Naive thymus-derived CD8-positive, alpha-beta T cell (primary cell): ENCODE results near the gene MTA1. TPM values are rescaled to one million over a fixed set of nuclear protein-coding genes. Genes with fewer than 3 reads are reported as not detected.

Source experiments
- ATAC-seq, 2 donors: fragments of 150-1000 bp; cut with Tn5 transposase in 1 of 2; sonication (Bioruptor Pico), chemical (Tn5 transposase) in 1 of 2; 1 replicate in 1 of 2; 2 replicates in 1 of 2; pipeline ENCODE4 v1.10.0; 2021; ENCODE audit warnings: mild to moderate bottlenecking in 2 of 2, moderate library complexity in 2 of 2
- POLR2A ChIA-PET: fragments of 350-600 bp; sonication (Branson Sonifier 250); formaldehyde crosslinking; loops from one replicate; lab custom pipeline; 2021; ENCODE audit warnings: antibody characterized with exemption; lab: Charles Lee
- DNase-seq, 10 donors: peaks; one replicate each; pipeline versions ENCODE4 v3.0.0 to v3.0.0-alpha.2; 2020 to 2022
- H3K27ac Mint-ChIP-seq, 10 donors: one replicate each; pipeline ENCODE4 v1.8.0; 2020 to 2022; ENCODE audit warnings: mild to moderate bottlenecking in 10 of 10, mixed read lengths in 10 of 10, moderate library complexity in 4 of 10, inconsistent platforms in 1 of 10
- H3K27me3 Mint-ChIP-seq, 5 donors: one replicate each; pipeline ENCODE4 v1.8.0; 2021 to 2022; ENCODE audit warnings: mixed read lengths in 5 of 5
- H3K36me3 Mint-ChIP-seq, 3 donors: one replicate each; pipeline ENCODE4 v1.8.0; 2020 to 2022; ENCODE audit warnings: mixed read lengths in 3 of 3, mild to moderate bottlenecking in 2 of 3, inconsistent platforms in 1 of 3
- H3K4me1 Mint-ChIP-seq, 4 donors: one replicate each; pipeline ENCODE4 v1.8.0; 2021 to 2022; ENCODE audit warnings: mixed read lengths in 4 of 4
- H3K4me3 Mint-ChIP-seq, 10 donors: one replicate each; pipeline ENCODE4 v1.8.0; 2020 to 2022; ENCODE audit warnings: mild to moderate bottlenecking in 10 of 10, mixed read lengths in 10 of 10, moderate library complexity in 6 of 10, inconsistent platforms in 1 of 10
- H3K9me3 Mint-ChIP-seq, 9 donors: one replicate each; pipeline ENCODE4 v1.8.0; 2020 to 2022; ENCODE audit warnings: mixed read lengths in 9 of 9, mild to moderate bottlenecking in 3 of 9, inconsistent platforms in 1 of 9, moderate library complexity in 1 of 9
- polyA plus RNA-seq, 3 donors: library from polyadenylated mRNA; unstranded; fragments of 300-500 nt; fragmentation: Illumina TruSeq; gene quantifications; one replicate each; pipeline ENCODE4 v1.2.3, GENCODE V29; 2021
- total RNA-seq, 8 experiments: library from RNA in 2 of 8; stranded (reverse) in 2 of 8; gene quantifications; one replicate each; pipeline ENCODE4 v1.2.3 and lab custom pipeline; 2021 to 2026

MTA1 gene
- total and polyA plus RNA-seq, 5 experiments from 2014 or later, result 3.1 to 142 (median 6.5) TPM

DNA sequence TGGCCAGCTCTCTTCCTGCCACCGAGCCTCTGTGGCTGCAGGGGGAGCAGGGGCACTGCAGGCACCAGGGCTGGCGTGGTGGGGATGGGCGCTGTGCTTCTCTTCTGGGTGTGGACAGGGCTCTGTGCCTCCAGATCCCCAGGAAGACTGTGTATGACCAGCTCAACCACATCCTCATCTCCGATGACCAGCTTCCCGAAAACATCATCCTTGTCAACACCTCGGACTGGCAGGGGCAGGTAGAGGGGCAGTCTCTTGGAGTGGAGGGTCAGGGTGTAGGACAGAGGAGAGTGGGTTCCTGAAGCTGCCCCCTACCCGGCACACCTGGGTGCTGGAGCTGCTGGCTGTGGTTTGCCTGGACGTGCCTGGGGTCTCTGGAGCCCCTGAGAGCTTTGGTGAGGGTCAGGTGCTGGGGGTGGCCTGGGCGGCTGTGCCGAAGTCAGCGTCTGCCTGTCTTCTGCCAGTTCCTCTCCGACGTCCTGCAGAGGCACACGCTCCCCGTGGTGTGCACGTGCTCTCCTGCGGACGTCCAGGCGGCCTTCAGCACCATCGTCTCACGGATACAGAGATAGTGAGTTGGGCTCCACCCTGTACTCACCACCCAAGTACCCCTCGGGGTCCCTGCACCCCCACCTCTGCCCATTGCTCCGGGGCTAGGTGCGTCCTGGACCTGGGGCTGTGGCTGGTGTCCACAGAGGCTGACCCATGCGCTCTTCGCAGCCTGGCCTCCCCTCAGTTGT lies 37.1 kb upstream of the MTA1 start:
- Mint-ChIP-seq H3K36me3 (peaks cover 0 to 2% (median 0%) of the 10 kb centered on the region in 3 donors), H3K4me1 (peaks cover 0 to 4% (median 1%) of the 10 kb centered on the region in 4 donors), H3K4me3 (no peak overlapping the region), H3K9me3 (no peaks in the 10 kb centered on the region), H3K27me3 (no peaks in the 10 kb centered on the region), H3K27ac (no peak overlapping the region)
- POLR2A ChIA-PET, result no interaction called here
- DNase-seq (no peak), ATAC-seq (no peak)

DNA sequence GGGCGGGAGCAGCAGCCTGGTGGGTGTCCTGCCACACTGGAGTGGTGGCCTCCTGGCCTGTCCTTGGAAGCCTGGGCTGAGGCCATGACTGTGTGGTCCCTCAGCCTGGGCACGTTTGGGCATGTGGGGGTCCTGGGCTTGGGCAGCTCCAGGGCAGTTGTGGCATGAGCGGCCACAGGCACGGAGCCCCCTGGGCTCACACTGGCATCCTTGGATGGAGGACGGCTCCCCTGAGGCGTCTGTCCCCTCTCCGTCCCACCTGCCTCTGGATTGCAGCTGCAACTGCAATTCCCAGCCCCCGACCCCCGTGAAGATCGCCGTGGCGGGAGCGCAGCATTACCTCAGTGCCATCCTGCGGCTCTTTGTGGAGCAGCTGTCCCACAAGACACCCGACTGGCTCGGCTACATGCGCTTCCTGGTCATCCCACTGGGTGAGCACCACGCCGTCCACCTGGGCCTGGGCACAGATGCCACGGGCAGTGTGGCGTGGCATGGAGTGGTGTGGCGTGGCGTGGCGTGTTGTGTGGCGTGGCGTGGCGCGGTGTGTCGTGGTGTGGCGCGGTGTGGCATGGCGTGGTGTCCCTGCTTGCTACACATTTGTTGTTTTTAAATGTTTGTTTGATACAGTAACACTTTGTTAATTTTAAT lies 36.4 kb upstream of the MTA1 start:
- ATAC-seq (no peak), DNase-seq (peak in 1 of 10 donors; percentile 51)
- POLR2A ChIA-PET, result no interaction called here
- Mint-ChIP-seq H3K4me3 (no peak overlapping the region), H3K27me3 (no peaks in the 10 kb centered on the region), H3K27ac (peak overlapping the region in 1 of 10 donors; percentile 52), H3K4me1 (peaks cover 0 to 1% (median under 1%) of the 10 kb centered on the region in 4 donors), H3K36me3 (peaks cover 0 to 2% (median 0%) of the 10 kb centered on the region in 3 donors), H3K9me3 (no peaks in the 10 kb centered on the region)

DNA sequence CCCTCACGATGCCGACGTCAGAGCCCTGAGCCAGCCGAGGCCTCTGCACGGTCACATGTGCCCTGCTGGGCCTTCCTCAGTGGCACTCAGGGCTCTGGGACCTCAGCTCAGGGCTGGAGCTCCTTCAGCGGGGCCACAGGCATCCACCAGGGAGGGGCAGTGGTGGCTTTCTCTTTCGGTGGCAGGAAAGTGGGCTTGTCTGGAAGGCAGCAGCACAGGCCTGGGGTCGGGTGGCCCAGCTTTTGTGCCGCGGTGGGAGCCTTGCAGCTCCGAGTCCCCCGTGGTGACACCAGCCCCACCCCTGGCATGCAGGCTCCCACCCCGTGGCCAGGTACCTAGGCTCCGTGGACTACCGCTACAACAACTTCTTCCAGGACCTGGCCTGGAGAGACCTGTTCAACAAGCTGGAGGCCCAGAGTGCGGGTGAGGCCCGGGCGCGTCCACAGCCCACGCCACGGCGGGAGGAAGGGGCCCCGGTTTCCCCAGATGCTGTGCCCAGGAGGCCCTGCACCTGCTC lies 35.5 kb upstream of the MTA1 start:
- Mint-ChIP-seq H3K36me3 (peaks cover 0 to 2% (median 0%) of the 10 kb centered on the region in 3 donors), H3K4me1 (peaks cover 0 to 2% (median under 1%) of the 10 kb centered on the region in 4 donors), H3K4me3 (no peak overlapping the region), H3K9me3 (no peaks in the 10 kb centered on the region), H3K27ac (no peak overlapping the region), H3K27me3 (no peaks in the 10 kb centered on the region)
- DNase-seq (peak in 1 of 10 donors; percentile 53), ATAC-seq (no peak)
- POLR2A ChIA-PET, result no interaction called here

DNA sequence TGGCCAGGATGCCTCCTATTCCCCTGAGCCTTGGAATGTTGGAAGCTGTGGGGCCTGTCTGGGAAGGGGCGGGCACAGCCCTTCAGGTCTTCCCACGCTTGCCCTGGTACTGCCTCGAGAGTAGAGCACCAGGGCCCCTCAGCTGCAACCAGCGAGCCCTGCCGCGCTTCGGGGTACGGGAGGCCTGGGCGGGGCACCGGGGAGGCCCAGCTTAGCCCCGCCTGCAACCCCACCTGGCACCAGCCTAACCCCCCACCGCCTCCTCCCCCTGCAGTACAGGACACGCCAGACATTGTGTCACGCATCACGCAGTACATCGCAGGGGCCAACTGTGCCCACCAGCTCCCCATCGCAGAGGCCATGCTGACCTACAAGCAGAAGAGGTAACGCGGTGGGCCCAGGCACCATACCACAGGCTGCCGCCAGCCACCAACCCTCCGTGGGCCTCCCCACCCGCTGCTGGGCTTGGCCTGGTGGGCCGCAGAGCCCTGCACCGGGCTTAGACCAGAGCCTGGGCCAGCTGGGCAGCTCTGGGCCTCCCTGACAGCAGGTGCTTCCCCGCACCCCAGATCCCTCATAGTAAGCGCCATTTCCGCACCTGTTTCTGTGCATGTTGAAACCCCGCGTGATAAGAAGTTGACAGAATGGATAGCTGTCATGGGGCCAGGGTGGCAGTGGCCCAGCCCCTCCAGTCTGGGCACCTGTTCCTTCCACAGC lies 34.9 kb upstream of the MTA1 start:
- H3K4me3 Mint-ChIP-seq, result no peak overlapping the region
- H3K27me3 Mint-ChIP-seq, result no peaks in the 10 kb centered on the region
- DNase-seq (no peak), ATAC-seq (no peak)
- POLR2A ChIA-PET, result no interaction called here
- H3K36me3 Mint-ChIP-seq, result peaks cover 0 to 2% (median 0%) of the 10 kb centered on the region in 3 donors
- H3K27ac Mint-ChIP-seq, result no peak overlapping the region
- no peaks in the 10 kb centered on the region for H3K9me3 Mint-ChIP-seq
- H3K4me1 Mint-ChIP-seq, result peaks cover 0 to 2% (median under 1%) of the 10 kb centered on the region in 4 donors

DNA sequence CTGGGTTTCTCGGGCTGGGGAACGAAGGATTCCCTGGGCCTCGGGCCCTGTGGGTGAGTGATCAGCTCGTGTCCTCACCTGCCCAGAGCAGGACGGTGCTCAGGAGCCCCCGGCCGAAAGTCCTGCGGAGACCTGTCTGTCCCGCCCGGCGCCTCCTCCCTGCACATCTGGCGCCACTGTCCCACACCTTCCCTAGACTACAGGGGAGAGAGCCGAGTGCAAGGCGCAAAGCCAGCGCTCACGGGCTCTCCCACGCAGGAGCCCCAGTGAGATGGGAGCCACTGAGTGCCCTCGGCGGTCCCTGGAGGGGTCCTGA lies 34.3 kb upstream of the MTA1 start:
- H3K27me3 Mint-ChIP-seq, result no peaks in the 10 kb centered on the region
- DNase-seq (no peak), ATAC-seq (no peak)
- POLR2A ChIA-PET, result interaction anchor here (1.0 kb wide), 1 partner anchor 21 kb away, joined by 3 read pairs; no protein-coding TSS in a partner anchor
- H3K36me3 Mint-ChIP-seq, result peaks cover 0 to 2% (median 0%) of the 10 kb centered on the region in 3 donors
- no peak overlapping the region for H3K27ac Mint-ChIP-seq
- H3K9me3 Mint-ChIP-seq, result no peaks in the 10 kb centered on the region
- no peak overlapping the region for H3K4me3 Mint-ChIP-seq
- H3K4me1 Mint-ChIP-seq, result peaks cover 0 to 6% (median 3%) of the 10 kb centered on the region in 4 donors

DNA sequence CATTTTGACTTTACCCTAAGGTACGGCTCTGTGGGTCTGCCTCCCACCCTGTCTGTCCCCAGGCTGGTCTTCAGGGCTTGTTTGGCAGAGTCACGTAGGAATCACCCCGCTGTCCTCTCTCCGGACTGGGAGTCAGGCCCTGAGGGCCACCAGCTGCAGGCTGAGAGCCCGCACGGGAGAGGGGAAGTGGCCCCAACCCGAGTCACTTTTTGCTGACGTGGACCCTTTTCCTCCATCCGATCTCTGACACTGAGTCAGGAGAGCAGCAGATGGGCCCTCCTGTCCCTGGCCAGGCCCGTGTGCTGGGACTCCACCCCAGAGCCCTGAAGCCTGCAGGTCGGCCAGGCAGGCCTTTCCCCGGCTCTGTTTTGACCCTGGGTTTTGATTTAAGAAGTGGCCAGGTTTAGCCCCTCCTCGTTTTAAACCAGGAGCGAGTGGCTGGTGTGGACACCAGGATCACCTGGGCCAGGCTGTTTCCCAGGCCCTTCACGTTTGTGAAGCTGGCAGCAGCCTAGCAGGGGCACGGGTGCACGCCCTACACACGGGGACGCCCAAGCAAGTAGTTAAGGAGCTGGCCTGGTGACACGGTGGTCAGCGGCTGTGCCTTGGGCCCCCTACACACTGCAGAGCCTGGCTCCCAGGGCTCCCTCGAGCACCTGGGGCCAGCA lies 33.8 kb upstream of the MTA1 start:
- Mint-ChIP-seq H3K27ac (no peak overlapping the region), H3K27me3 (no peaks in the 10 kb centered on the region), H3K4me1 (peaks cover 0 to 10% (median 3%) of the 10 kb centered on the region in 4 donors), H3K36me3 (peaks cover 0 to 2% (median 0%) of the 10 kb centered on the region in 3 donors), H3K4me3 (no peak overlapping the region), H3K9me3 (no peaks in the 10 kb centered on the region)
- POLR2A ChIA-PET, result interaction anchor here (1.0 kb wide), 1 partner anchor 21 kb away, joined by 3 read pairs; no protein-coding TSS in a partner anchor
- ATAC-seq (no peak), DNase-seq (no peak)

DNA sequence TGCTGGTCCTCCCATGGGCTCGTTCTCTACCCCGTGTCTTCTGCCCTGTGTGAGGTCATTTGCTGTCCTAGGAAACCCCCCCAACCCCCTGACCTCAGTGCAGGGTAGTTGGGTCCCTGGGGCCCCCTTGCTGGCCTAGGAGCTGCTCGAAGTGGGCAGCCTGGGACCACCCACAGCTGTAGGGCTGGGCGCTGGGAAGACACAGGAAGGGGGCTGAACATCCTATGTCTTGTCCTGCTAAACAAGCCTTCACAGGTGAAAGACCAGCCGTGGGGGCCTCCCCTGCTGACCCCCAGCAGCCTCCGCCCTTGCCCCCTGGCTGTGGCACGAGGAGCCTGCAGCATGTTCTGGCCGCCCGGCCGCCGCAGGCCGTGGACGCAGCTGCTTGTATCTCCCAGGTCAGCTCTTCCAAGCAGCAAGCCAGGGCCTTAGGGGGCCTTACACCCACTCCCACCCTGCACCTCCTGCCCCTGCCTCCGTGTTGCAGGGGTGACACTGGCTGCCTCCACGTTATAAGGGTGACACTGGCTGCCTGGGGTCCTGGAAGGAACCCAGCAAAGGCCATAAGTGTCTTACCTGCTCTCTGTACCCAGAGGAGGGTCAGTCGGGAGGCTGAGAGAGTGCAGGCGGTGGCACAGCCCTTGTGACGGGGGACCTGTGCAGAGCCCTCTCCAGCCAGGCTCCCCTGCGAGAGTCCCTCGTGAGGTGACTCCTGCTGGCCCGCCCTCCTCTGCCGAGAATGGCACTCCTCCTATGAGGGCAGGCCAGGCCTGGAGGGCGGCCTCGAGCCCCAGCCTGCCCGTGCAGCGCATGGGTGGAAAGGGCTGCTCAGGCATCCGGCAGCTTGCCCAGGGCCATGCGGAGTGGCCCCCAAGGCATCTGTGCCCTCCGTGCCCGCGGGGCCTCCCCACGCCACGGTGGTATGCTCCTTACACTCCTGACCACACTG lies 32.8 kb upstream of the MTA1 start:
- Mint-ChIP-seq H3K36me3 (peaks cover 0 to 2% (median 0%) of the 10 kb centered on the region in 3 donors), H3K4me1 (peaks cover 0 to 10% (median 3%) of the 10 kb centered on the region in 4 donors), H3K4me3 (no peak overlapping the region), H3K27me3 (no peaks in the 10 kb centered on the region), H3K9me3 (no peaks in the 10 kb centered on the region), H3K27ac (peak overlapping the region in 1 of 10 donors; percentile 13)
- POLR2A ChIA-PET, result no interaction called here
- DNase-seq, result peak in 1 of 10 donors; percentile 59
- no peak for ATAC-seq

DNA sequence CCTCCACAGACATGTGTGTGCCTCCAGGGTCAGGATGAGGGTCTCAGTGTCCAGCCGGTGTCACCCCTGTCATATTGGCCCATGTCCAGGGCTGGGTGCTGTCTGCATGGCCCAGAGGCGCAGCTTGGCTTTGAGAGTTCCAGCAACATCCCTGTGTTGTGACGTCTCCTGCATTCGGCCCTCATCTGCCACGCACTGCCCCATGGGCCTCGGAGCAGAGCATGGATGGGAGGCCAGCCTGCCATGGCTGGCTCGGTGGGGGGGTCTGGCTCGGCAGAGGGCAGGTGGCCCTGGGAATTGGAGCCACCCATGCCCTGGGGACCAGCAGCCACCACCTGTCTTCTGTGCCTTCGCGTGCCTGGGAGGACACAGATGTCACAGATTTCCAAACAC lies 32.1 kb upstream of the MTA1 start:
- peak overlapping the region in 1 of 10 donors; percentile 31 for H3K27ac Mint-ChIP-seq
- POLR2A ChIA-PET, result no interaction called here
- peaks cover 0 to 2% (median 0%) of the 10 kb centered on the region in 3 donors for H3K36me3 Mint-ChIP-seq
- no peak for ATAC-seq
- H3K4me1 Mint-ChIP-seq, result peaks cover 0 to 10% (median 3%) of the 10 kb centered on the region in 4 donors
- H3K27me3 Mint-ChIP-seq, result no peaks in the 10 kb centered on the region
- peak in 1 of 10 donors; percentile 59 for DNase-seq
- H3K4me3 Mint-ChIP-seq, result no peak overlapping the region
- H3K9me3 Mint-ChIP-seq, result no peaks in the 10 kb centered on the region

DNA sequence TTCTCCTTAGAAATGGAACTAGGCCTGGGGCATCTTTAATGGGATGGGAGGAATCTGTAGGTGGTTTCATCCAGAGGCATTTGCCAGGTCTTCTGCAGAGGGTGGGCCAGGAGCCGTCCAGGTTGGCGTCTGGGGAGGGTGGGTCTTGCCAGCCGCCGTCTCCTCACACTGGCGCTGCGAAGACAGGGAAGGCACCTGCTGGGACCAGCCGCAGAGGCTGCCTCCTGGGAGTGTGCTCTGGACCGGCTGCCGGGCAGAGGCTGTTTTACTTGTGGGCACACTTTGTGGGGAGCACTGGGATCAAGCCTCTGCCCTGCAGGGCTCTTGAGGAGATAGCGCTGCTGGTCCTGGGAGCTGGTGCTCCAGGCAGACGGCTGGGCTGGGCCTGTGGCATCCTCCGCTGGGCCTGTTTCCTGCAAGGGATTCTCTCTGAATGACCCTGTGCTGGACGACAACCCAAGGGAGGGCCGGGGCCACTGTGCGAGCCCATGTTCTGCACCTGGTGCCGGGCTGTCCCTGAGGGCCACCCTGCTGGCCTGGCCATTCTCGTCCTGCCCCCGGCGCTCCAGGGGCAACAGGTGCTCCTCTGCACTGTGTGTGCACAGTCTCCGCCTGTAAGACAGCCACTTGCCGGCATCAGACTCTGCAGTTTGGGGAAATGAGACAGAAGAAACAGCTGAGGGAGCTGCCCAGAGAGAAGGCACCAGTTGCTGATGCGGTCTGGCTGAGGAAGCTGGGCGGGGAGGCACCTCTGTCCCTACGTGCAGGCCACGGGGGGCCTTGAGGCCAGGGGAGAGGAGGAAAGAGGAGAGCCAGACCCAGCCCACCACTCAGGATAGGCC lies 31.3 kb upstream of the MTA1 start:
- no peaks in the 10 kb centered on the region for H3K27me3 Mint-ChIP-seq
- H3K36me3 Mint-ChIP-seq, result peaks cover 0 to 2% (median 0%) of the 10 kb centered on the region in 3 donors
- DNase-seq (peak in 1 of 10 donors; percentile 52), ATAC-seq (no peak)
- H3K9me3 Mint-ChIP-seq, result no peaks in the 10 kb centered on the region
- no peak overlapping the region for H3K4me3 Mint-ChIP-seq
- peaks cover 0 to 10% (median 4%) of the 10 kb centered on the region in 4 donors for H3K4me1 Mint-ChIP-seq
- H3K27ac Mint-ChIP-seq, result peak overlapping the region in 1 of 10 donors; percentile 31
- POLR2A ChIA-PET, result no interaction called here

DNA sequence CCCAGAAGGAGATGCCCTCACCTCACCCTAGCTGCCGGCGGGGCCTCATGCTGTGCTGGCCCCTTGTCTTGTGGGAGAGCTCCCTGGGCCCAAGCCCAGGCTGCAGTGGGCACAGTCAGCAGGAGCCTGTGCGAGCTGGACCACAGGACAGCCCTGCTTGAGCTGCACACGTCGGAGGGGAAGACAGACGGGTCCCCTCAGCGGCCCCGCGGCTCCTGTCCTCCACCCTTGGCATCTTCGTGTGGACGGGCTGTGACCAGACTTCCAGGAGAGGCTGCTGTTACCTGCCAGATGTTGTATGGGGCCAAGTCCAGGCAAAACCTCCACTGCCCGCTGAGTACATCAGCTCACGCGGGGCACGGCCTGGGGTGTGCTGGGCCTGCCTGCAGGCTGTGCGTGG lies 30.7 kb upstream of the MTA1 start:
- Mint-ChIP-seq H3K9me3 (no peaks in the 10 kb centered on the region), H3K36me3 (no peaks in the 10 kb centered on the region), H3K4me1 (peaks cover 0 to 10% (median 4%) of the 10 kb centered on the region in 4 donors), H3K27me3 (no peaks in the 10 kb centered on the region), H3K4me3 (no peak overlapping the region), H3K27ac (no peak overlapping the region)
- no peak for ATAC-seq
- no peak for DNase-seq
- POLR2A ChIA-PET, result no interaction called here

DNA sequence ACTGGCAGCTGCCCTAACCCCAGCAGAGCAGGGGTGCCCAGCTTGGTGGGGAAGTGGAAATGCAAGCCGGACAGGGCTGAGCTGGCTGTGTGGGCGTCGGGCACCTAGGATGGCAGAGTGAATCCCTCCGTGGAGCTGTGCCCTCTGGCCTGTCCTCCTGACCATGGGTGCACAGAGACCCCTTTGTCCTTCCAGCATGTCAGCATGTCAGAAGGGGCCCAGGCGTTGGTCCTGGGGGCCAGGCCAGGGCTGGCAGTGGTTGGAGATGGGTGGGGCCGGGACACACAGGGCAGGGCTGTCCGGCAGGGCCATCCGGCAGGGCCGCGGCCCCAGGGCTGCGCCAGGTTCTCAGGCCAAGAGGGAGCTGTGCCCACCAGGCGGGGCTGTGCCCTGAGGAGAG lies 30.1 kb upstream of the MTA1 start:
- no peak overlapping the region for H3K4me3 Mint-ChIP-seq
- H3K4me1 Mint-ChIP-seq, result peaks cover 0 to 11% (median 4%) of the 10 kb centered on the region in 4 donors
- H3K9me3 Mint-ChIP-seq, result no peaks in the 10 kb centered on the region
- DNase-seq (no peak), ATAC-seq (no peak)
- H3K36me3 Mint-ChIP-seq, result no peaks in the 10 kb centered on the region
- H3K27ac Mint-ChIP-seq, result no peak overlapping the region
- POLR2A ChIA-PET, result interaction anchor here (1.6 kb wide), 1 partner anchor 10 kb away, joined by 4 read pairs; no protein-coding TSS in a partner anchor
- H3K27me3 Mint-ChIP-seq, result no peaks in the 10 kb centered on the region
